Measurements from ENCODE around the gene STXBP5.

Gene STXBP5

DNA sequence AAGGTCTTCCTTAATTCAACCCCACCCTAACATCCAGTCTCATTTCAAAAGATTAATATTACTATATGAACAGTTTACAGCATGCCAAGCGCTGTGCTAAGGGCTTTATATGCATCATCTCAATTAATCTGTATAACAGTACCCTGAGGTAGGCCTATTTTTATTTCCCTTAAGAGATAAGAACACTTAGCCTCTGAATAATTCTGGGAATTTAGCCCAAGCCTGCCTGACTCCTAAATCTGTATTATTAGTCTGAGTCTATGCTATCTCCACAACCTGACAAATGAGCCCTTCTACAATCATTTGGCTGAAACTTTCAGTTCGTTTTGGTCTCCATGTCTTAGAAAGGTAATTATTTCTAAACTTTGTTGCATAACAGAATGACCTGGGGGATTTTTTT is 226.6 kb downstream of the STXBP5 start:
- no peak for TF ChIP-seq Cebpa-rat (IDR thresholded peaks at IDR 0.05)
- Histone ChIP-seq H4K20me1 (no peaks in the 10 kb centered on the region), H3K4me1 (peaks cover 0 to 10% (median 0%) of the 10 kb centered on the region in 10 experiments; a peak in 2 of 20 replicates), H3K4me2 (no peak overlapping the region), H3K27ac (no peak overlapping the region), H3K36me3 (no peaks in the 10 kb centered on the region), H3K9me3 (replicated peaks in 1 of 11) (peaks cover 0 to 5% (median 0%) of the 10 kb centered on the region in 11 experiments; a peak in 1 of 22 replicates), H3K4me3 (no peak overlapping the region), H3K9ac (no peak overlapping the region), H3K27me3 (no peaks in the 10 kb centered on the region)

DNA sequence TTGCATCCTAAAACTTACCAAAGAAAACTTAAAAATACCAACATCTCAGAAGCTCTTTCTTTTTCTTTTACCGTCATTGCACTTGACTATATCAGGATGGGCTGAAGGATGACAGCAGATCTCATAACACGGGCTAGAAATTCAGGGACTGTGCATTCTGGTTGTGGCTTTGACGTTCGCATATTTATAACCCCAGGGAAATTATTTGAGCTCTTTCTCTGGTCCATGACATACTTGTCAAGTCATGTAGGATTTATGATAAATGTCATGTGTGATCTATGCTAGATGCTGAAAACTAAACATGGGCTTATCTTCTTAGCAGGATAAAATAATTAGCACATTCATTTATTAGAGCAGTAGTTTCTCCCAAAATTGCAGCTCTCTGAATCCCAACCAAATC is 229.9 kb downstream of the STXBP5 start:
- H3K27me3 ChIP-seq, result no peaks in the 10 kb centered on the region
- H4K20me1 ChIP-seq, result no peaks in the 10 kb centered on the region
- H3K4me3 ChIP-seq, result no peak overlapping the region
- TF ChIP-seq Cebpa-rat (IDR thresholded peaks at IDR 0.05), result no peak
- no peak overlapping the region for H3K4me2 ChIP-seq
- H3K4me1 ChIP-seq, result peaks cover 0 to 10% (median 0%) of the 10 kb centered on the region in 10 experiments; a peak in 2 of 20 replicates
- H3K27ac ChIP-seq, result no peak overlapping the region
- peaks cover 0 to 4% (median 0%) of the 10 kb centered on the region in 11 experiments; a peak in 1 of 22 replicates for H3K9me3 ChIP-seq (replicated peaks in 1 of 11)
- no peaks in the 10 kb centered on the region for H3K36me3 ChIP-seq
- no peak overlapping the region for H3K9ac ChIP-seq

DNA sequence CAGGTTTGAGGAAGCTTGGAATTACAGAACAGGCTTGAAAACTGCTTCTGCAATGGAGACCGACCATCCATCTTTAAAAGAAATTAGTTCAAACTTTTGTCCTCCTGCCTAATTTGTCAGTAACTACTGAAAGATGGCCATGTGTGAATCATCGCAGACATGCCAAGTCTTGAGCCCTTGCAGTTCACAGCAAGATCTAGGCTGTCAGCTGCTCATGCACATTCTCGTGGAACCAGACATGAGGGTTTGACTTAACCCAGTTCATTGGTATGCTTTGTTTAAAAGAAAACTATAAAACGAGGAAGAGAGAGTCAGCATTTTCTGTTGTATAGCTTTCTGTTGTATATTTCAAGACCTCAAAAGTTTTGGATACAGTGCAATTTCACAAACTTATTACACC is 230.3 kb downstream of the STXBP5 start:
- peaks cover 0 to 10% (median 0%) of the 10 kb centered on the region in 10 experiments; a peak in 2 of 20 replicates for H3K4me1 ChIP-seq
- H3K9me3 ChIP-seq (replicated peaks in 1 of 11), result peaks cover 0 to 4% (median 0%) of the 10 kb centered on the region in 11 experiments; a peak in 2 of 22 replicates
- no peaks in the 10 kb centered on the region for H4K20me1 ChIP-seq
- H3K4me2 ChIP-seq, result no peak overlapping the region
- H3K36me3 ChIP-seq, result no peaks in the 10 kb centered on the region
- H3K27me3 ChIP-seq, result no peaks in the 10 kb centered on the region
- no peak for TF ChIP-seq Cebpa-rat (IDR thresholded peaks at IDR 0.05)
- H3K9ac ChIP-seq, result no peak overlapping the region
- H3K27ac ChIP-seq, result no peak overlapping the region
- no peak overlapping the region for H3K4me3 ChIP-seq

DNA sequence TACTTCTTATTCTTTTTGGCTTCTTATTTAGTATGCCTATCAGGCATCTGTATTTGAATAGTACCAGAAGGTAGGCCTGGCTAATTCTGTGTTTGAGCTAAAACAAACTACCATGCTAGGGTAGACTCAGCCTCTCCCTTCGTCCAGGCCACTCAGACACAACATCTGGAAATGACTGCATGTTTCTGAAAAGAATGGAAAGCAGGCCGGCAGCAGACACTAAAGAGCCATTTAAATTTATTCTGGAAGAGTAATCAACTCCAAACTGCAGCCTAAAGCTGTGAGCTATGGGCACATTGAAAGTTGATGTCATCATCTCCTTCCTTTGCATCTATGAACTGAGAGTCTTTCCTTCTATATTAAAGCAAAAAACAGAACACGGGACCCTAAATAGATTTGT is 233.4 kb downstream of the STXBP5 start:
- Histone ChIP-seq H3K36me3 (no peaks in the 10 kb centered on the region), H3K9me3 (replicated peaks in 1 of 11) (peaks cover 0 to 12% (median 0%) of the 10 kb centered on the region in 11 experiments; a peak in 5 of 22 replicates), H4K20me1 (no peaks in the 10 kb centered on the region; a peak in 1 of 22 replicates), H3K4me2 (no peak overlapping the region), H3K27me3 (no peaks in the 10 kb centered on the region), H3K27ac (no peak overlapping the region), H3K9ac (no peak overlapping the region), H3K4me1 (peaks cover 0 to 10% (median 0%) of the 10 kb centered on the region in 10 experiments; a peak in 2 of 20 replicates), H3K4me3 (no peak overlapping the region)
- TF ChIP-seq Cebpa-rat (IDR thresholded peaks at IDR 0.05), result no peak

DNA sequence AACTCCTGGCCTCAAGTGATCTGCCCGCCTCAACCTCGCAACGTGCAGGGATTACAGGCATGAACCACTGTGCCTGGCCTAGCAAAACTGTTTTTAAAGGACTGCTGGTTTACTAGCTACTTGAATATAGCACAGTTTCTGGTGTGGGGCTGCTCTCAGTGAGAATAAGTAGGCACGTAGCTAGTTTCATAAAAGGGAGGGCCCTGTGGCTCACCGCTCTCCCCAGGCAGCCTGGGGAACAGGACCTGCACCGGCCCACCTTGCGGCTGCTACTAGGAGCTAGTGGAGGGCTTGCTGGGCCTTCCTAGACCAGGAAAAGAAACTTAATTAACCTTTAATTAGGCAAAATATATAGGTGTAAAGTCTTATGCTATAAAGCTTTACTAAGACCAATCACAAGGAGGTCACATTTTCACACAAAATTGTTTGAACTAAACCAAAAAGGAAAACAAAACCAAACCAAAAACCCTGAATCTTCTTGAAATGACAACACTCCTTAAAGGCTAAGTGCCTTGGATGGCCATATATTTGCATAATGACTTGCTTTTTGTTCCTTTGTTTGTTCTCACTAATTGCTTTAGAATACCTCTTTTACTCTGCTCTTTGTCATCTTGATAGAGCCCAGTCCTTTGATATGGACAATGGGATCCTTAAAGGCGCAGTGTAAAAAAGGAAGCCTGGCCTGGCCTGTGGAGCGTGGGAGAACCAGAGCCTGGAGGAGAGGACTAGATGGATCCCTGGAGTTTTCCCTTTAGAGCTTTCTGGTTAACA is 234.7 kb downstream of the STXBP5 start:
- Histone ChIP-seq H3K4me2 (no peak overlapping the region), H3K27ac (no peak overlapping the region), H3K9me3 (replicated peaks in 1 of 11) (peaks cover 0 to 12% (median 0%) of the 10 kb centered on the region in 11 experiments; a peak in 5 of 22 replicates), H3K36me3 (no peaks in the 10 kb centered on the region), H3K27me3 (no peaks in the 10 kb centered on the region), H3K4me1 (peaks cover 0 to 10% (median 0%) of the 10 kb centered on the region in 10 experiments; a peak in 2 of 20 replicates), H4K20me1 (no peaks in the 10 kb centered on the region; a peak in 1 of 22 replicates), H3K9ac (no peak overlapping the region), H3K4me3 (no peak overlapping the region)
- no peak for TF ChIP-seq Cebpa-rat (IDR thresholded peaks at IDR 0.05)

All from BLaER1 treated with 17β-estradiol and CSF1 and Interleukin-3, amounts not matched to agents 10 nM and 100 nM (cell line).